ENCODE results near the gene FER.
"Not testable (repeated sequence)": the region's sequence is repeated elsewhere in the genome, so short reads cannot be mapped to it uniquely, and the experiment has no call there.

FER gene

GRCh38 chr5:108747774-108748400, at the start of gene FER:
Gene FER, plus strand, starts transcription at chr5:108747897. Its CDS starts 50,286 bp downstream, at chr5:108798183.
- peak; percentile 64 to 81 for DNase-seq

DNA sequence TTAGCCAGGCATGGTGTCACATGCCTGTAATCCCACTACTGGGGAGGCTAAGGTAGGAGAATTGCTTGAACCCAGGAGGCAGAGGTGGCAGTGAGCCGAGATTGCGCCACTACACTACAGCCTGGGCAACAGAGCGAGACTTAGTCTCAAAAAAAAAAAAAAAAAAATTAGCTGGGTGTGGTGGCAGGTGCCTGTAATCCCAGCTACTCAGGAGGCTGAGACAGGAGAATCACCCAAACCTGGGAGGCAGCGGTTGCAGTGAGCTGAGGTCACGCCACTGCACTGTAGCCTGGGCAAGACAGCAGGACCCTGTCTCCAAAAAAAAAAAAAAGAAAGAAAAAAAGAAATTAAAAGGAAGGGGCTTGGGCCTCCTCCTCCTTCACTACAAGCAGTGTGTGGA, 47.3 kb upstream of the FER start:
- DNase-seq = not testable (repeated sequence)

DNA sequence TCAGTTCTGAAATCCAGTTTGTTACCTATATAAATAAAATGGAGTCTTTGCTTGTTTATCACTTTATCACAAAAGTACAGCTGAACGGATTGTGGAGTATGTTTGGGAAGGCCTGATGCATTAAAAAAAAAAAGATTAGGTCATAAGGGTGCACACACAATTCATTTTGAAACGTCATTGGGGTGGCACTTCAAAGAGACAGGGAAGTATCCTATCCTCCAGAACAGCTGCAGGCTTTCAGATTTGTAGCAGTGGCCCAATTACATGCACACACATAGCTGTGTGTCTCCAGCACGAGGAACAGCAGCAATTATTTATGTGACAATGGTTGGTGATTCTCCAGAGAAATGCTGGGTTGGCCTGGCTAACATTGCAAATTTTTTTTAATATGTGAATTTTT, 46.8 kb upstream of the FER start:
- no peak for DNase-seq

DNA sequence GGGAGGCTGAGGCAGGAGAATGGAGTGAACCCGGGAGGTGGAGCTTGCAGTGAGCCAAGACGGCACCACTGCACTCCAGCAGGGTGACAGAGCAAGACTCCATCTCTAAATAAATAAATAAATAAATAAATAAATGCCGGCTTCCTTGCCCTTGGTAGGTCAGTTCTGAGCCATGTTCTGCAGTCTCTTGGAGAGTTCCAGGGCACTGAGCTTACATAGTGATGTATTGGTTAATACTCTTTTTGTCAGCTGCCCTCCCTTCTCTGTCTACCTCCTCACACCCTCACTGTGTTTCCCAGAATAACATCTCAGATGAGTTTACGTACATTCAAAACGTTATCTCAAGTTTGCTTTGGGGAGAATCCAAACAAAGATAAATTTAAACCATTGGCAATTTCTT, 45.2 kb upstream of the FER start:
- no peak for DNase-seq

DNA sequence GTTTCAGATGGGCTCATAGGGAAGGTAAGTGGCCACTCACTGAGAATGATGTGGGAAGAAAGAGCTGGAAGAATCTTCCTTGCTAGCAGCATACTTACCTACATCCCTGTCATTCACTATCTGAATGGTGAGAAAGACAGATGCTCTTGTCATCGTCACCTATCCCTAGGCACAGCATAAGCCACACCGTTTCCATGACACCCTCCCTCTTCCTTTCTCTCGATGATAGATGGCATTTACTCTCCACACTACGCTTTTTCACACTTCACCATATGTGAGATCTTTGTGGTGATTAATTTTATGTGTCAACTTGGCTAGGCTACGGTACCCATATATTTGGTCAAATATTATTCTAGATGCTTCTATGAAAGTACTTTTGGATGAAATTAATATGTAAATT, 44.4 kb upstream of the FER start:
- DNase-seq = peak in 1 of 2 donors; percentile 15

DNA sequence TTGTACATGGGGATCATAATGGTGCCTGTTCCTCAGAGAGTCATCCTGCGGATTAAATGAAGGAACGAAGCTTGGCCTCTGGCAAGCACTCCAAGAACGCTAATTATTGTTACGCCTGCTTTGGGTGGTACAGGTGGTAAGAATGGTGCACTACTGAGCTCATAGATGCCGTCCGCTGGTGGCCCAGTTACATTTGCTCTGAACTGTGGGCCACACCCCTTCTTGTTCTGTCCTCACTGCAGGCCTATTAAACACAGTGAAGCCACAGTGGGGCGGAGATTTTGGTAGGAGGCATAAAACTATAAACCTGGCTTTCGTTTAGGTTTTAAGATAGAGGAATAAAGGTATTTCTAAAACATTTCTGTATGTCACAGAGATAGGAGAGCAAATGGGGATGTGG, 40.6 kb upstream of the FER start:
- DNase-seq = no peak

DNA sequence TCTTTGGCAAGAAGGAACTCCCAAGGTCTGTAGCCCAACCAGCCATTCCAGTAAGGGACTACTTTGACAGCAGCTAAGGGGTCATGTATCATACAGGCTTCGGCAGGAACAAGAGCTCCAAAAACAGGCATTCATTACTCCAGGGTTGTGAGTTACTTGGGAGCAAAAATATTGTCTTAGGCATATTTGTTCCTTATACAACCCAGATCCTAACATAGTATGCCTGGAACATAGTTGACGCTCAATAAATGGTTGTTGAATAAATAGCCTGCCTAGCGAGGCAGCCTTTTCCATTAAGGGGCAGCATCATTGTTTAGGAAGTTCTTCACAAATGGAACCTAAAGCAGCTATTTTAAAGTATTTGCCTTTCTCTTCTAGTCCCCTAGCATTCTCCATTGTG, 35.8 kb upstream of the FER start:
- no peak for DNase-seq

DNA sequence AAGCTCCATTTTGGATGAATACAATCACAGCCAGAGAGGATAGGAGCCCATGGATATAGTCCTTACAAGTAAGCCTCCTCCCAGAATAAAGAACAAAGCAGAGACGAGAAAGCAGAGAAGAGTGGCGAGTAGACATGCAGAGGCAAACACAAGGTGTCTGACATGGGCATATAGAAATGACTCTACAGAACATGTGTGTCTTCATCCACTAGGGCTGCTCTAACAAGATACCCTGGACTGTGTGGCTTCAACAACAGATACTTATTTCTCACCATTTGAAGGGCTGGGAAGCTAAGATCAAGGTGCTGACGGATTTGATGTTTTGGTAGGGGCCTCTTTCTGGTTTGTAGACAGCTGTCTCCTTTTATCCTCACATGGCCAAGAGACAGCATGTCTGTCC, 32.3 kb upstream of the FER start:
- DNase-seq = no peak

GRCh38 chr5:108720391-108720790, 27.3 kb upstream of the FER start:
- DNase-seq = no peak

- no peak for DNase-seq
Observed at GRCh38 chr5:108726446-108727235, 21.1 kb upstream of the FER start.

DNA sequence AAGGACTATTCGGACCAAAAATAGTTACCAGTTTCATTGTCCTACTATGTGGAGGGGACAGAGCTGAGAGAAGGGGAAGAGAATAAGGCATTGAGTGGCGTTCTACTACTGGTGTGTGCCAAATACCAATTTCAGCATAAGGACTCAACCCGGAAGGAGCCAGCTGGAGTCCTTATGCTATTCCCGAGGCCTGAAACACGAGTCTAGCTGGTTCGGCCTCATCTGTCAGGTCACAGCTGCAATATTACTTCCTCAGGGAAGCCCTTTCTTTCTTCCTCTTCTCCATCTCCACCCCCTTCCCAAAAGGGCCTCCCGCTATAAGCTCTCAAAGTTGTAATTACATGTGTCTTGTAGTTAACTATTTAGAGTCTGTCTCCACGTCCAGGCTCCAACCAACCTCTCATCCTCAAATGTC, 20.5 kb upstream of the FER start:
- DNase-seq = no peak

DNA sequence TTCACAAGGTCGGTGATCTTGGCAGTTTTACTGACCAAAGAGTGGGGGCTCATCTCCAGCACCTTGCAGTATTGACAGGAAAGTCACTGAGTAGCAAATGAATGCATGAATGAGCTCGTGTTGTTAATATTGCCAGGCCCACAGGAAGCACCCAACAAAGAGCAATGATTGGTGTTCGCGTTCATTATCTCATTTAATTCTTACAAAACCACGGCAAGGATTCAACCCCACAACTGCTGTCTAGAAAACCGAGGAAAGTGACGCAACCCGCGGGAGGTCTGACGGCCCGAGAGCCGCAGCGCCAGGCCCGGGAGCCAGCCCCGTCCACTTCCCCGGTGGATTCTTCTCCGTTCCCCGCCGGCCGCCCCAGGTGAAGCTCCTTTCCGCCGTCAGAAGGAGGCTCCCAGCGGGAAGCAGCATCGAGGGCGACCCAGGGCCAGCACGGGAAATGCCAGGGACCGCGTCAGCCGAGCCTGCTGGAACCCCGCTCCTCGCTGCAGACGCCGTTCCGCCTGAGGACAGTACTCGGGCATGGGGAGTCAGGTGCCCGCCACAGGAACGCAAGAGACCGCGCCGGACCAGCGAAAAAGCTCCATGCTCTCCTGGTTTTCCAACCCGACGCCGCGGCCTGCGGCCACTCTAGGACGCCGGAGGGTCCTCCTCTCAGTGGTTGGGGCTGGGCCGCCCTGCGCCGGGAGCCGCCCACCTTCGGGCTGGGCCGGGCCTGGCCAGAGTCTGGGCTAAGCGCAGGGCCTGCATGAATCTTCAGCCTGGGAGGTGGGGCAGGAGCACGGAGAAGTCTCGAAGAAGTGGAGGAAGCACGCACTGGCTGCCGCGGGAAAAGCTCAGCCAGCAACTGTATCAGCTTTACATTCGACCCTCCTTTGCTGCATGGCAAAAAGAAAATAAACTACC, 19.8 kb upstream of the FER start:
- DNase-seq = peak; percentile 60 to 63

GRCh38 chr5:108728566-108729241, 19.0 kb upstream of the FER start:
- DNase-seq = peak; percentile 72 to 80

GRCh38 chr5:108729242-108729615, 18.5 kb upstream of the FER start:
- no peak for DNase-seq

- no peak for DNase-seq
Observed at GRCh38 chr5:108730617-108731340, 16.9 kb upstream of the FER start.

- DNase-seq = no peak
Observed at GRCh38 chr5:108735790-108736189, 11.9 kb upstream of the FER start.

DNA sequence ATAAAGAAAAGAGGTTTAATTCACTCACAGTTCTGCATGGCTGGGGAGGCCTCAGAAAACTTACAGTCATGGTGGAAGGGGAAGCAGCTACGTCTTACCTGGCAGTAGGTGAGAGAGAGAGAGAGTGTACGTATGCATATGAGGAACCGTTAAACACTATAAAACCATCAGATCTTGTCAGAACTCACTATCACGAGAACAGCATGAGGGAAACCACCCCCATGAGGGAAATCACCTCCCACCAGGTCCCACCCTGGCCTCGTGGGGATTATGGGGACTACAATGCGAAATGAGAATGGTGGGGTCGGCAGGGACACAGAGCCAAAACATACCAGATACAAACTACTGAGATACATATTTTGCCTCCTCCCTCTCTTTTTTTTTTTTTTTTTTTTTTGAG, 10.8 kb upstream of the FER start:
- DNase-seq = no peak

- DNase-seq = no peak
Observed at GRCh38 chr5:108739376-108739775, 8.3 kb upstream of the FER start.

DNA sequence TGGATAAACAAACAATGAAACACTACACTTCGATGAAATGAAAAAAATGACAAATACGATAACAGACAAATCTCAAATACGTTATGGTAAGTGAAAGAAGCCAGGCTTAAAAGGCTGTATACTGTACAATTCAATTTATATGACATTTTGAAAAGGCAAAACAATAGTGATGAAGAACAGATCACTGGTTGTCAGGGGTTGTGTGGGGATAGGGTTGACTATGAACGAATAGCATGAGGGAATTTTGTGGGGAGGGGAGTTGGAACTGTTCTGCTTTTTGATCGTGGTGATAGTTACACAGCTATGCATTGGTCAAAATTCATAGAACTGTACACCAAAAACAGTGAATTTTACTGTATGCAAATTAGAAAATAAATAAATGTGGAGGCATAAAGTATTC, 7.8 kb upstream of the FER start:
- DNase-seq = no peak

GRCh38 chr5:108743319-108743718, 4.4 kb upstream of the FER start:
- DNase-seq = no peak

GRCh38 chr5:108743846-108744245, 3.9 kb upstream of the FER start:
- DNase-seq = no peak

GRCh38 chr5:108747111-108747773, 455 bp upstream of the FER start:
- DNase-seq = no peak

All from CD4-positive, alpha-beta T cell treated with Interferon alpha-2 for 1 hour (primary cell).